ENCODE data around the gene APOL6.

GRCh38 chr22:35615156-35615555 is 33.1 kb upstream of the APOL6 start:
- TF ChIP-seq EZH2 (IDR thresholded peaks at IDR 0.05; ENCODE audit: insufficient read depth, poor library complexity, severe bottlenecking) (no peak), EZH2phosphoT487 (IDR thresholded peaks at IDR 0.05; ENCODE audit: insufficient read depth, low read depth) (no peak)
